K562 (cell line): ENCODE data around the gene ARHGAP42.

Source experiments
- ATF3 ChIP-seq, 2 experiments: fragments of 450-650 bp in 1 of 2; sonication (generic) in 1 of 2; formaldehyde crosslinking in 1 of 2; IDR thresholded peaks in 1 of 2; conservative IDR thresholded peaks in 1 of 2; 2 replicates each; pipeline versions ENCODE4 v1.6.1 to v1.8.1; 2016 to 2023; ENCODE audit warnings: mild to moderate bottlenecking in 2 of 2, moderate library complexity in 2 of 2, inconsistent platforms in 1 of 2, missing genetic modification reagents in 1 of 2
- CEBPB ChIP-seq: fragments of 450-650 bp; IDR thresholded peaks from 2 replicates; pipeline ENCODE4 v1.6.1; 2016; ENCODE audit warnings: missing genetic modification characterization, missing compliant biosample characterization
- CTCF ChIP-seq, 3 experiments: IDR thresholded peaks in 2 of 3; conservative IDR thresholded peaks in 1 of 3; 2 replicates each; pipeline ENCODE4 v1.5.1; 2011 to 2012; ENCODE audit warnings: low read length in 3 of 3, mild to moderate bottlenecking in 3 of 3, control low read depth in 2 of 3, improper control_type of control experiment in 1 of 3, inconsistent platforms in 1 of 3, low read depth in 1 of 3, mixed read lengths in 1 of 3, moderate library complexity in 1 of 3; ENCODE audit not compliant: insufficient read depth in 2 of 3
- GMEB1 ChIP-seq: fragments of 250-450 bp; sonication (Bioruptor Pico); IDR thresholded peaks from 2 replicates; pipeline ENCODE4 v1.4.0; 2020; ENCODE audit warnings: mild to moderate bottlenecking
- MYC ChIP-seq, 2 experiments: fragments of 250-450 bp in 1 of 2; sonication (Bioruptor Pico) in 1 of 2; IDR thresholded peaks; 2 replicates each; pipeline versions ENCODE4 v1.5.1 to v1.6.1; 2012 to 2021; ENCODE audit warnings: low read depth in 2 of 2, borderline replicate concordance in 1 of 2, improper control_type of control experiment in 1 of 2, low read length in 1 of 2, mild to moderate bottlenecking in 1 of 2, moderate library complexity in 1 of 2
- POLR2AphosphoS5 ChIP-seq: IDR thresholded peaks from 2 replicates; pipeline ENCODE4 v1.6.1; 2011; ENCODE audit warnings: mild to moderate bottlenecking, low read depth, low read length, moderate library complexity; ENCODE audit not compliant: control insufficient read depth, insufficient read depth
- RBFOX2 ChIP-seq: fragments of 200-400 bp; formaldehyde crosslinking; IDR thresholded peaks from 2 replicates; pipeline ENCODE4 v1.6.1; 2017; ENCODE audit warnings: low read depth, mild to moderate bottlenecking, low read length, moderate library complexity
- RBM34 ChIP-seq: fragments of 200-400 bp; formaldehyde crosslinking; IDR thresholded peaks from 2 replicates; pipeline ENCODE4 v1.6.1; 2018; ENCODE audit warnings: low read length, borderline replicate concordance; ENCODE audit not compliant: insufficient read depth

GRCh38 chr11:100663996-100664395 lies 23.1 kb upstream of the ARHGAP42 start:
- TF ChIP-seq GMEB1 (CRISPR knock-in tag) (no peak), POLR2AphosphoS5 (no peak), ATF3 (IDR thresholded peaks at IDR 0.05) (no peak), ATF3 (CRISPR knock-in tag; conservative IDR thresholded peaks at IDR 0.05) (no peak), CEBPB (tag) (no peak), RBFOX2 (no peak), RBM34 (no peak), MYC (IDR thresholded peaks at IDR 0.05; ENCODE audit: low read depth, low read length) (no peak), MYC (CRISPR knock-in tag; IDR thresholded peaks at IDR 0.05; ENCODE audit: borderline replicate concordance, low read depth) (no peak), CTCF (IDR thresholded peaks at IDR 0.05 in 2 of 3, conservative IDR thresholded peaks at IDR 0.05 in 1 of 3; ENCODE audit: insufficient read depth in 2 of 3, low read depth in 1 of 3, low read length in 3 of 3) (no peak)
